Choroid plexus epithelial cell (primary cell): ENCODE results near the gene FAM186B.

Experiments
- DNase-seq: peaks from one replicate; pipeline ENCODE4 v3.0.0-alpha.2; 2010; ENCODE audit warnings: low read depth
- H3K4me3 ChIP-seq: 2 replicates; pipeline ENCODE4 v1.5.1; 2011; ENCODE audit warnings: low read depth, mild to moderate bottlenecking, control low read depth, low read length, moderate library complexity
- TF ChIP-seq, protein P1 (sequence below): conservative IDR thresholded peaks from 2 replicates; pipeline ENCODE4 v1.5.1; 2011; ENCODE audit warnings: low read depth, mild to moderate bottlenecking, control low read depth, inconsistent platforms, low read length, moderate library complexity

The FAM186B gene

GRCh38 chr12:49588281-49588680, 17.2 kb downstream of the FAM186B start:
- H3K4me3 ChIP-seq: no peak overlapping the region
- TF ChIP-seq, protein P1, sequence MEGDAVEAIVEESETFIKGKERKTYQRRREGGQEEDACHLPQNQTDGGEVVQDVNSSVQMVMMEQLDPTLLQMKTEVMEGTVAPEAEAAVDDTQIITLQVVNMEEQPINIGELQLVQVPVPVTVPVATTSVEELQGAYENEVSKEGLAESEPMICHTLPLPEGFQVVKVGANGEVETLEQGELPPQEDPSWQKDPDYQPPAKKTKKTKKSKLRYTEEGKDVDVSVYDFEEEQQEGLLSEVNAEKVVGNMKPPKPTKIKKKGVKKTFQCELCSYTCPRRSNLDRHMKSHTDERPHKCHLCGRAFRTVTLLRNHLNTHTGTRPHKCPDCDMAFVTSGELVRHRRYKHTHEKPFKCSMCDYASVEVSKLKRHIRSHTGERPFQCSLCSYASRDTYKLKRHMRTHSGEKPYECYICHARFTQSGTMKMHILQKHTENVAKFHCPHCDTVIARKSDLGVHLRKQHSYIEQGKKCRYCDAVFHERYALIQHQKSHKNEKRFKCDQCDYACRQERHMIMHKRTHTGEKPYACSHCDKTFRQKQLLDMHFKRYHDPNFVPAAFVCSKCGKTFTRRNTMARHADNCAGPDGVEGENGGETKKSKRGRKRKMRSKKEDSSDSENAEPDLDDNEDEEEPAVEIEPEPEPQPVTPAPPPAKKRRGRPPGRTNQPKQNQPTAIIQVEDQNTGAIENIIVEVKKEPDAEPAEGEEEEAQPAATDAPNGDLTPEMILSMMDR: no peak
- DNase-seq: no peak

DNA sequence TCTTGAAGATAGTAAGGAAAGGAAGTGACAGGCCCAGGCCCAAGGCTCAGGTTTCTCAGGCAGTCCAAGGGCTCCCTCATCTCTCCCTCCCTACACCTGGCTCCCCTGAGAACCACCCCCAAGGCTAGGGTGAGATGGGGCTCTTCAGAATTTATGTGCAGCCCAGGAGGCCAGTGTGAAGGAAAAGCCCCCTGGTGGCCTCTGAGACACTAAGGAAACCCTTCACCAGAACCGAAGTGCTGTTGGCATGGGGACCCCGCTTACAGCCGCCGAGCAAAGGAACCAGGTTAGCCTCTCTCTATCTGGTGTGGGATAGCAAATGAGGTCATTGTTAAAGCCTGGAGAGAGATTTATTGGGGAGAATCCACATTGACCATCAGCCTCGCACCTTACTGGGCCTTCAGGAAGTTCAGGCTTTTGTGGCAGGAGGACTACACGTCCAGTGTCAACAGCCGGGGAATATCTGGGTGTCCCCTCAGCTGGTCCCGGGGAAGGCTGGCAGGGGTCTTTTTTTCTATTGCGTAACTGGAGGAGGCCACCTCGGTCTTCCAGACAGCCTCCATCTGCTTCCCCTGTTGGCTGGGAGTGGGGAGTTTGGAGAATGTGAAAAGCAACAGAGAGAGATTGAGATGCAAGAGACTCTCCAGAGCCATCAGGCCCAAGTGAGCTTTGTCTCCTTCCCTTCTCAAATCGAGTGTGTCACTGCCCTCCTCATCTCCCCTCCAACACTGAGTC, 18.1 kb downstream of the FAM186B start:
- TF ChIP-seq, protein P1: no peak

GRCh38 chr12:49585477-49586459, 19.7 kb downstream of the FAM186B start:
- no peak for DNase-seq
- TF ChIP-seq, protein P1: no peak
- H3K4me3 ChIP-seq: no peak overlapping the region

More for the DNA sequence above, 18.1 kb downstream of the FAM186B start:
- DNase-seq: no peak
- no peak overlapping the region for H3K4me3 ChIP-seq

DNA sequence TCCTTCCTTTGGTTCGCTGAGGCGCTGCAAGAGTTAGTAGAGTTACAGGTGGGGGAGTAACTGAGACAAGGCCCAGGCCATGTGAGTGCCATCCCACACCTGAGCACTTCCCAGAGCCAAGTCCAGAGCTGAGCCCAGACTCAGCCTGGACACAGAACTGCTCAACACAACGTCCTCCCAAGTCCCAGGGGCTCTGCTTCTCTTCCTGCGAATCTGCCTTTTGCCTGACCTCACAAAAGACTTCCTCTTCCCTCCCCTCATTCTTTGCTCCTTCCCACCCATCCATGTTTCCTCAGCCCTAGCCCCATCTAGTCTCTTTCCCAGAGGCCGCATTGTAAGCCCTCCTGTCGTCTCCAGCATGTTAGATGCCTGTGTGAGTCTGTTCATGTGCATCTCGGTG, 20.8 kb downstream of the FAM186B start:
- TF ChIP-seq, protein P1: no peak
- no peak overlapping the region for H3K4me3 ChIP-seq
- no peak for DNase-seq

DNA sequence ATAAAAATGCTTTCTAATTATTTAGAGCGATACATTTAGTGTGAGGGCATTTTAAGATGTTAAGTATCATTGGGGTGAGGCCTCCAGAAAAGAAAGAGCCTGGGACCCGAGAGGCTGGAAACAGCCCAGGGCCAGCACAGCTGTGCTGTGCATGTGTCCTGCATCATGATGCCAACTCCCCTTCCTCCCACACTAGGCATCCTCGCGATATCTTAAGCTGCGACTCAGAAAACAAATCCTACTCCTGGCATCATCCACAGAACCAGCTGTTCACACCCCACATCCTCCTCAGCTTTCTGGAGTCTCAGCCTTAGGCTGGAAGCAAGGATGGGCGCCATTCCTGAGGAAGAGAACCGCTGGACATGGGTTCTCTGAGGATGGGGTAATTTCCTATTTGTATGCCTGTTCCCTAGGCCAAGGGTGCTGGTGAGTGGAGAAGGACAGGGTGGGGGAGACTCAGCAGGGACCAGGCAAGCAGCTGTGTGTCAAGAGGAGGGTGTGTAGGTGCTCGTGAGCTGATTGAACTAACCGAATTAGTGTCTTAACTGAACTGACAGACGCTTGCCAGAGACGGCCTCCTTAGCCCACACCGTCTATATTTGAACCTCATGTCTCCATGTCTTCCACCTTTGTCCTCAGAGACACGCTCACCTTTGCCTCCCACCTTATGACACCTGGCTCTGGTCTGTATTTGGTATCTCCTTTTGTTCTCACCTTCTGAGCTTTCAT, 21.9 kb downstream of the FAM186B start:
- H3K4me3 ChIP-seq: no peak overlapping the region
- TF ChIP-seq, protein P1: no peak
- DNase-seq: peak; percentile 33

DNA sequence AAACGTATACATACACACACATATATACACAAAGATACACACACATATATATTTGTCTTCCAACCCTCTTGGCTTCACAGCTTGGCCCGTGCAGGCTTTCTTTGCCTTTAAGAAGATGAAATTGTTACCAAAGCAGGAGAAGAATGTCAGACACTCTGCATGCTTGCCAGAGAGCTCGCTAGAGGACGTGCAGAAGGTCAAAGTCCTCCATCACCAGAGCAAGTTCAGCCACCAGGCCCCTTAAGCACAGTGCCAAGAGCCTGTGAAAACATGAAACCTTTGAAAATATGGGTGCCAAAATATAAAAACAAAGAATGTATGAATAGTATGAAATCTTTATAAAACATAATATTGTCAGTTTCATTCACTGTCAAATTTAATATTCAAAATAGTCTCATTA, 22.6 kb downstream of the FAM186B start:
- TF ChIP-seq, protein P1: no peak
- H3K4me3 ChIP-seq: no peak overlapping the region
- peak; percentile 78 for DNase-seq
